Astrocyte (in vitro differentiated cells and primary cell): ENCODE results near the gene POU2AF1. TPM values are rescaled to one million over a fixed set of nuclear protein-coding genes. Genes with fewer than 3 reads are reported as not detected.

ENCODE experiments used
- DNase-seq: peaks from one replicate; pipeline ENCODE4 v3.0.0-alpha.2; 2010; ENCODE audit warnings: low read depth
- FAIRE-seq: peaks from 2 replicates; lab custom pipeline; 2011; peaks lifted over from hg19 to GRCh38; lab: Jason Lieb, UNC
- H2AFZ ChIP-seq: 2 replicates; pipeline ENCODE4 v1.6.0; 2012; ENCODE audit warnings: low read depth, low read length, inconsistent platforms
- H3K27ac ChIP-seq: 2 replicates; pipeline ENCODE4 v1.5.1; 2011; ENCODE audit warnings: low read depth, low read length, inconsistent platforms
- H3K27me3 ChIP-seq: 2 replicates; pipeline ENCODE4 v1.6.0; 2011; ENCODE audit warnings: low read length, inconsistent platforms; ENCODE audit not compliant: insufficient read depth
- H3K36me3 ChIP-seq: 2 replicates; pipeline ENCODE4 v1.5.1; 2011; ENCODE audit warnings: low read length, inconsistent platforms; ENCODE audit not compliant: insufficient read depth
- H3K4me1 ChIP-seq: 2 replicates; pipeline ENCODE4 v1.5.1; 2011; ENCODE audit warnings: low read length, inconsistent platforms; ENCODE audit not compliant: insufficient read depth
- H3K4me2 ChIP-seq: 2 replicates; pipeline ENCODE4 v1.6.0; 2012; ENCODE audit warnings: low read length, inconsistent platforms
- H3K4me3 ChIP-seq: 2 replicates; pipeline ENCODE4 v1.5.1; 2011; ENCODE audit warnings: low read depth, mild to moderate bottlenecking, low read length, inconsistent platforms; ENCODE audit not compliant: insufficient read depth
- H3K79me2 ChIP-seq: 2 replicates; pipeline ENCODE4 v1.6.0; 2012; ENCODE audit warnings: mild to moderate bottlenecking, low read length, inconsistent platforms; ENCODE audit not compliant: insufficient read depth
- H3K9ac ChIP-seq: 2 replicates; pipeline ENCODE4 v1.6.0; 2012; ENCODE audit warnings: mild to moderate bottlenecking, low read length, inconsistent platforms
- H3K9me3 ChIP-seq: 2 replicates; pipeline ENCODE4 v1.5.1; 2012; ENCODE audit warnings: low read depth, mild to moderate bottlenecking, low read length, inconsistent platforms; ENCODE audit not compliant: insufficient read depth
- H4K20me1 ChIP-seq: 2 replicates; pipeline ENCODE4 v1.6.0; 2012; ENCODE audit warnings: low read length, inconsistent platforms; ENCODE audit not compliant: insufficient read depth
- H3K27ac Mint-ChIP-seq: one replicate; pipeline ENCODE4 v1.8.0; 2021; ENCODE audit warnings: mild to moderate bottlenecking, mixed read lengths; ENCODE audit not compliant: unreplicated experiment
- H3K27me3 Mint-ChIP-seq: one replicate; pipeline ENCODE4 v1.8.0; 2021; ENCODE audit warnings: low read depth, mixed read lengths; ENCODE audit not compliant: unreplicated experiment
- H3K36me3 Mint-ChIP-seq: one replicate; pipeline ENCODE4 v1.8.0; 2021; ENCODE audit warnings: low read depth, mixed read lengths; ENCODE audit not compliant: unreplicated experiment
- H3K4me1 Mint-ChIP-seq: one replicate; pipeline ENCODE4 v1.8.0; 2021; ENCODE audit warnings: low read depth, mixed read lengths; ENCODE audit not compliant: unreplicated experiment
- H3K4me3 Mint-ChIP-seq: one replicate; pipeline ENCODE4 v1.8.0; 2021; ENCODE audit warnings: mild to moderate bottlenecking, moderate library complexity, mixed read lengths; ENCODE audit not compliant: unreplicated experiment
- H3K9me3 Mint-ChIP-seq: one replicate; pipeline ENCODE4 v1.8.0; 2021; ENCODE audit warnings: mild to moderate bottlenecking, mixed read lengths; ENCODE audit not compliant: unreplicated experiment
- CTCF ChIP-seq: IDR thresholded peaks from 2 replicates; pipeline ENCODE4 v1.5.1; 2011; ENCODE audit warnings: low read depth, mild to moderate bottlenecking, inconsistent platforms, low read length, moderate library complexity; ENCODE audit not compliant: insufficient read depth
- EZH2 ChIP-seq: IDR thresholded peaks from 2 replicates; pipeline ENCODE4 v1.6.1; 2012; ENCODE audit warnings: mild to moderate bottlenecking, low read length, inconsistent platforms; ENCODE audit not compliant: insufficient read depth
- total RNA-seq: library from RNA; stranded (reverse); gene quantifications from 2 replicates; pipeline ENCODE4 v1.2.1, GENCODE V29; 2021

POU2AF1 gene
- total RNA-seq, 1 donor from 2014 or later = not detected

- no peak overlapping the region for H3K4me2 ChIP-seq
- no peak overlapping the region for H3K9ac ChIP-seq
- no peaks in the 10 kb centered on the region for H3K4me1 ChIP-seq
- no peak for TF ChIP-seq EZH2
- no peak for TF ChIP-seq CTCF
- no peaks in the 10 kb centered on the region for H3K79me2 ChIP-seq
- H3K4me3 ChIP-seq = no peak overlapping the region
- no peak overlapping the region for H3K27ac ChIP-seq
- H3K36me3 Mint-ChIP-seq = no peaks in the 10 kb centered on the region
- no peaks in the 10 kb centered on the region for H3K9me3 ChIP-seq
- no peaks in the 10 kb centered on the region for H4K20me1 ChIP-seq
- peaks cover 10% of the 10 kb centered on the region for H3K27me3 ChIP-seq
- no peaks in the 10 kb centered on the region for H3K9me3 Mint-ChIP-seq
- no peak for DNase-seq
- no peak overlapping the region for H2AFZ ChIP-seq
- no peak for FAIRE-seq
- no peaks in the 10 kb centered on the region for H3K36me3 ChIP-seq
- H3K27me3 Mint-ChIP-seq = peaks cover 15% of the 10 kb centered on the region
- H3K4me3 Mint-ChIP-seq = no peak overlapping the region
- no peaks in the 10 kb centered on the region for H3K4me1 Mint-ChIP-seq
- no peak overlapping the region for H3K27ac Mint-ChIP-seq
These were observed 5.5 kb downstream of the POU2AF1 start for GRCh38 chr11:111373590-111373989.

- Histone ChIP-seq H3K27me3 (peaks cover 10% of the 10 kb centered on the region), H3K9me3 (no peaks in the 10 kb centered on the region), H3K27ac (no peak overlapping the region), H3K79me2 (no peaks in the 10 kb centered on the region), H2AFZ (no peak overlapping the region), H3K4me1 (no peaks in the 10 kb centered on the region), H3K9ac (no peak overlapping the region), H4K20me1 (no peaks in the 10 kb centered on the region), H3K4me3 (no peak overlapping the region), H3K36me3 (no peaks in the 10 kb centered on the region), H3K4me2 (no peak overlapping the region)
- no peak for DNase-seq
- no peak for FAIRE-seq
- no peak for TF ChIP-seq CTCF
- no peak for TF ChIP-seq EZH2
- Mint-ChIP-seq H3K4me1 (no peaks in the 10 kb centered on the region), H3K9me3 (no peaks in the 10 kb centered on the region), H3K27ac (no peak overlapping the region), H3K27me3 (peaks cover 20% of the 10 kb centered on the region), H3K4me3 (no peak overlapping the region), H3K36me3 (no peaks in the 10 kb centered on the region)
These were observed 6.5 kb downstream of the POU2AF1 start for GRCh38 chr11:111372538-111372937.

- H3K27ac ChIP-seq = no peak overlapping the region
- H3K36me3 ChIP-seq = no peaks in the 10 kb centered on the region
- H3K4me1 ChIP-seq = no peaks in the 10 kb centered on the region
- DNase-seq = no peak
- peaks cover 6% of the 10 kb centered on the region for H3K9me3 Mint-ChIP-seq
- H4K20me1 ChIP-seq = no peaks in the 10 kb centered on the region
- no peak overlapping the region for H3K27ac Mint-ChIP-seq
- H3K9ac ChIP-seq = no peak overlapping the region
- H3K4me2 ChIP-seq = no peak overlapping the region
- H3K4me1 Mint-ChIP-seq = no peaks in the 10 kb centered on the region
- H3K27me3 ChIP-seq = peaks cover 10% of the 10 kb centered on the region
- no peaks in the 10 kb centered on the region for H3K36me3 Mint-ChIP-seq
- no peaks in the 10 kb centered on the region for H3K79me2 ChIP-seq
- H3K4me3 ChIP-seq = no peak overlapping the region
- no peak overlapping the region for H2AFZ ChIP-seq
- TF ChIP-seq CTCF (no peak), EZH2 (no peak)
- H3K9me3 ChIP-seq = no peaks in the 10 kb centered on the region
- FAIRE-seq = no peak
- peaks cover 26% of the 10 kb centered on the region for H3K27me3 Mint-ChIP-seq
- no peak overlapping the region for H3K4me3 Mint-ChIP-seq
These were observed 8.0 kb downstream of the POU2AF1 start for GRCh38 chr11:111370902-111371578.
